ENCODE measurements around the gene GLRB.
"Not testable (repeated sequence)": the region's sequence is repeated elsewhere in the genome, so short reads cannot be mapped to it uniquely, and the experiment has no call there.

The GLRB gene

GRCh38 chr4:157141976-157142375 lies 66.0 kb downstream of the GLRB start:
- DNase-seq = no peak

- DNase-seq = no peak
Measured at GRCh38 chr4:157143369-157143768, 67.4 kb downstream of the GLRB start.

- no peak for DNase-seq
Measured at GRCh38 chr4:157151711-157152110, 75.8 kb downstream of the GLRB start.

- DNase-seq = peak; percentile 17 to 18
Measured at GRCh38 chr4:157165935-157166610, 90.1 kb downstream of the GLRB start.

- peak in 1 of 2 experiments; percentile 24 for DNase-seq
Measured at GRCh38 chr4:157170321-157170720, 94.4 kb downstream of the GLRB start.

- DNase-seq = peak in 1 of 2 experiments; percentile 10
Measured at GRCh38 chr4:157172011-157172410, 96.1 kb downstream of the GLRB start.

GRCh38 chr4:157180268-157180667 lies 104.3 kb downstream of the GLRB start:
- not testable (repeated sequence) for DNase-seq

GRCh38 chr4:157184300-157184699 lies 108.3 kb downstream of the GLRB start:
- no peak for DNase-seq

- DNase-seq = no peak
Measured at GRCh38 chr4:157185363-157185762, 109.4 kb downstream of the GLRB start.

- DNase-seq = no peak
Measured at GRCh38 chr4:157195374-157195773, 119.4 kb downstream of the GLRB start.

GRCh38 chr4:157196046-157196445 lies 120.1 kb downstream of the GLRB start:
- no peak for DNase-seq

GRCh38 chr4:157204634-157205244 lies 128.8 kb downstream of the GLRB start:
- no peak for DNase-seq

- peak in 1 of 2 experiments; percentile 54 for DNase-seq
Measured at GRCh38 chr4:157217708-157218107, 141.8 kb downstream of the GLRB start.

GRCh38 chr4:157219711-157220370 lies 143.9 kb downstream of the GLRB start:
- peak in 1 of 2 experiments; percentile 12 for DNase-seq

- peak; percentile 63 to 83 for DNase-seq
Measured at GRCh38 chr4:157220371-157220881, 144.5 kb downstream of the GLRB start, which contains the start of gene GRIA2. Gene GRIA2, plus strand, starts transcription at chr4:157220728. Its CDS starts 315 bp downstream, at chr4:157221043.

GRCh38 chr4:157221426-157221894 lies 145.5 kb downstream of the GLRB start:
- no peak for DNase-seq
